Measurements from ENCODE around the gene SH3BGR.
"Not testable (repeated sequence)": the region's sequence is repeated elsewhere in the genome, so short reads cannot be mapped to it uniquely, and the experiment has no call there.

Gene SH3BGR

GRCh38 chr21:39515684-39516472, 64.1 kb downstream of the SH3BGR start:
- DNase-seq (ENCODE audit: low read depth in 2 of 2): no peak

- DNase-seq (ENCODE audit: low read depth in 2 of 2): peak; percentile 6 to 27
Measured at GRCh38 chr21:39518055-39518846, 66.5 kb downstream of the SH3BGR start.

DNA sequence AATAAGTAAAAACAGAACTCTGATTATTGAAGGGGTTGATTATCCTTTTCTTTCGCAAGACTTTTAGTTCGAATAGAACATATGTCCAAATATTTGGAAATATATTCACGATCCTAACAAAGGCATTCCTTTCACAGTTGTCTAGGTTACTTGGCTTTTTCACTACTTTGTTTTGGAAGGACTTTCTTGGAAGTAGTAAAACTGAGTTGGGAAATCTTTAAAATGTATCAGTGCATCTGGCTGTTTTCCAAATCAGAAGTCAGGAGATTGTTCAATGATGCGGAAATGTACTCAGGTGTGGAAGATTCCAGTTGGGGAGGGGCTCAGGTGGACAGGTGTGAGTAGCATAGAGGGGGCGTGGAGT, 67.1 kb downstream of the SH3BGR start:
- no peak for DNase-seq (ENCODE audit: low read depth in 2 of 2)

GRCh38 chr21:39519835-39520234, 68.1 kb downstream of the SH3BGR start:
- no peak for DNase-seq (ENCODE audit: low read depth in 2 of 2)

- no peak for DNase-seq (ENCODE audit: low read depth in 2 of 2)
Measured at GRCh38 chr21:39523399-39523798, 71.6 kb downstream of the SH3BGR start.

GRCh38 chr21:39523915-39524314, 72.1 kb downstream of the SH3BGR start:
- DNase-seq (ENCODE audit: low read depth in 2 of 2): no peak

DNA sequence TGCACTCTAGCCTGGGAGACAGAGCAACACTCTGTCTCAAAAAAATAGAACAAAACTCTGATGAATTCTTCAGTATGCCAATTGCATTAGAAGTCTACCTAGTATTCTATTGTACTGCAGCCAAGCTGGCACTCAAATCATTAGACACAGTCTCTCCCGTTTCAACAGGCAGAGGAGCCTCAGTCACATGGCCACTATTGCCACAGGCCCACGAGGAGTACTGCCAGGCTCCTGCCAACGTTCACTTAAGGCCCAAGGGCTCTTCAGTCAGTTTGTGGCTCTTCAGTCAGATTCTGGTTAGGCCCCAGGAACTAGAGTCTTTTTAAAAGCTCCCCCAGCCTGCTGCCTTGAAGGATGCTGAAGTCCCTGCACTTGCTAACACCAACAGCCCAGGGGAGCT, 73.4 kb downstream of the SH3BGR start:
- DNase-seq (ENCODE audit: low read depth in 2 of 2): no peak

DNA sequence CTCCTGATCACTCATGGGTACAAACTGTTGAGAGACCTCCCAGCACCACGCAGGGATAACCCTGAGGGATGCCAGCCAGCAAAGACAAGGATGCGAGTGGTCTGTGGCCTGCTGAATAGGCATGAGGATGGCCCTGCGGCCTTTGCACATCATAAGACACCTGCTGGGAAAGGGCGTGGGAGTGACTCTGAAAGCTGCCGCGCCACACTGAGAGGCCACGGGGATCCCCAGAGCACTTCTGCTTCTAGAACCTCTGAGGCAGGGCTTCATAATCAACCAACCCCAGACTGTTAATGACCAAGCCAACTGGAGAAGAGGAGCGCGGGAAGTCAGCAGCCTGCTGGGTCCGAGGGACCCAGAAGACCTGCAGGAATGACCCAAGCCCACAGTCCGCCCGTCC, 73.8 kb downstream of the SH3BGR start:
- no peak for DNase-seq (ENCODE audit: low read depth in 2 of 2)

DNA sequence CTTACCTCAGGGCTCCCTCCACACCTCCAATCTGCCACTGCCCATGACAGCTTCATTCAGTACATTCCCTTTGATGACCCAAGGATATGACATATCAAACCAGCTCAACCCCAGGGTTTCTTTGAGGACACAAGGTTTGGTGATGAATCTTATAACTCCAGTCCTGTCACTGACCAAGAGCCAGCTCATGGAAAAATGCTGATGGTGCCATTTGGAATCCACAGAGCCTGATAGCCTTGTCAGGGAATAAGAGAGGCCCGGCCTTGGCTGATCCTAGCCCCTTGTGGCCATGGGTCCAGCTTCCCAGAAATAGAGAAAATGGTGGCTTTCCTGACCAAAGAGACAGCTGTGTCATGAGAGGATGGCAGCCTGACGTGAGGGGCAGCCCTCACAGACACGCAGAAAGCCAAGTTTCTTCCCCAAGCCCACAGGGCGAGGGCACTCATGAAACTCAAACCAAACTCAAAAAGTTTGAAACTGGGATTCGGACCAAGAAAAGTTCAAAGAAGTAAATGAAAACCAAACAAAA, 75.4 kb downstream of the SH3BGR start:
- no peak for DNase-seq (ENCODE audit: low read depth in 2 of 2)

- DNase-seq (ENCODE audit: low read depth in 2 of 2): no peak
Measured at GRCh38 chr21:39527664-39528381, 76.1 kb downstream of the SH3BGR start.

DNA sequence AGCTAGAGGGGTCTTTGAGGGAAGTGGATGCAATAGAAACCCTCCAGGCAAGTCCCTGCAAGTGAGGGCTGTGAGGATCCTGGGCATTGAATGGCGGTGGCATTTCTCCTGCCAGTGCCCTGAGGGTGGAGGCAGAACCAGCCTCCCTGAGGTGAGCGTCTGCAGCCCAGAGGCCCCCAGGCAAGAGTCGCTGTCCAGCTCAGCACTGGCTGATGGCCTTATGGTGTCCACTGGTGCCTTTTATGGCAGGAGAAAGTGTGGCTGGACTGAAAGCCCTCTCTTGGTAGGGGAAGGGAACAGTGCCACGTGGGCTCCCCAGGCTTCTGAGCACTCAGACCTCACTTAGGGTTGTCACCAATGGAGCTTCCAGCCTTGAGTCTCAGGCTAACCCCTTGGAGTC, 77.3 kb downstream of the SH3BGR start:
- DNase-seq (ENCODE audit: low read depth in 2 of 2): no peak

DNA sequence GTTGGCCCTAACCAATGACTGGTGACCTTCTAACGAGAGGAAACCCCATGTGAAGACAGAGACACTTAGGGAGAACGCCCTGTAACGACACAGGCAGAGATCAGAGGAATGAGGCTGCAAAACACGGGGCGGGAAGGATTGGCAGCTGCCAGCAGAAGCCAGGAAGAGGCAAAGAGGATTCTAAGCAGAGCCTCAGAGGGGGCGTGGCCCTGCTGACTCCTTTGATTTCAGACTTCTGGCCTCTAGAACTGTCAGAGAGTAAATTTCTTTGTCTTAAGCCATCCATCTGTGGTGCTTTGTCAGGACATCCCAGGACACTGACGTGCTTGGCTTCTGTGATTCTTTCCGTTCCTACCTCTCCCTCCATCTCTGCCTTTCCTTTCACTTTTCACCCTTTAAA, 79.3 kb downstream of the SH3BGR start:
- DNase-seq (ENCODE audit: low read depth in 2 of 2): no peak

GRCh38 chr21:39531840-39532239, 80.1 kb downstream of the SH3BGR start:
- no peak for DNase-seq (ENCODE audit: low read depth in 2 of 2)

DNA sequence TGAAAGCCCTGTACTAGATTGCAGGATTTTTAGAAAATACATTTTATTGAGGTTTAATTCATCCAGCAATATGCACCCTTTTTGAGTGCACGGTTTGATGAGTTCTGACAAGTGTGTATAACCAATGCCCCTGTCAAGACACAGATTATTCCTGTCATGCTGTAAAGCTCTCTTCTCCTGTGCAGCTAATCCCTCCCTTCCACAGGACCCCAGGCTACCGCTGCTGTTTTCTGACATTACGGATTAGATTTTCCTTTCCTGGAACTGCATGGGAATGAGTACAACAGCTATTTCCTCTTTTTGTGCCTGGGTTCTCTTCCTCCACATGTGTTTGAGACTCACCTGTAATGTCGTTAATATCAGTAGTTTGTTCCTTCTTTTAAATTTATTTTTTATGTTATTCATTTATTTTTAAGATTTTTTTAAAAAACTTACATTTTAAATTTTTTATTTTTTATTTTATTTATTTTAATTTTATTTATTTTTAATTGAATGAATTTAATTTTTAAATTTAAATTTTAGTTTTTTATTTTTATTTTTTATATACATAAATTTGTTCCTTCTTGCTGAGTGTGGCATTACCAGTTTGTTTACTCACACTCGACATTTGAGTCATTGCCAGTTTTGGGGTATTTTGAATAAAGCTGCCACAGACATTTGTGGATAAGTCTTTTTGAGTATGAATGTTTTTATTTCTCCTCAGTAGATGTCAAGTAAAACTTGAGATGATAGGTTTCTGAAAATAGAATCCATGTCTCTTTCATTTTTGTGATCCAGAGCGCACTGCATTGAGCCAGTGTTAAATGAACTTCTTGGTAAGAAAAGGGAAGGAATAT, 82.0 kb downstream of the SH3BGR start:
- no peak for DNase-seq (ENCODE audit: low read depth in 2 of 2)

DNA sequence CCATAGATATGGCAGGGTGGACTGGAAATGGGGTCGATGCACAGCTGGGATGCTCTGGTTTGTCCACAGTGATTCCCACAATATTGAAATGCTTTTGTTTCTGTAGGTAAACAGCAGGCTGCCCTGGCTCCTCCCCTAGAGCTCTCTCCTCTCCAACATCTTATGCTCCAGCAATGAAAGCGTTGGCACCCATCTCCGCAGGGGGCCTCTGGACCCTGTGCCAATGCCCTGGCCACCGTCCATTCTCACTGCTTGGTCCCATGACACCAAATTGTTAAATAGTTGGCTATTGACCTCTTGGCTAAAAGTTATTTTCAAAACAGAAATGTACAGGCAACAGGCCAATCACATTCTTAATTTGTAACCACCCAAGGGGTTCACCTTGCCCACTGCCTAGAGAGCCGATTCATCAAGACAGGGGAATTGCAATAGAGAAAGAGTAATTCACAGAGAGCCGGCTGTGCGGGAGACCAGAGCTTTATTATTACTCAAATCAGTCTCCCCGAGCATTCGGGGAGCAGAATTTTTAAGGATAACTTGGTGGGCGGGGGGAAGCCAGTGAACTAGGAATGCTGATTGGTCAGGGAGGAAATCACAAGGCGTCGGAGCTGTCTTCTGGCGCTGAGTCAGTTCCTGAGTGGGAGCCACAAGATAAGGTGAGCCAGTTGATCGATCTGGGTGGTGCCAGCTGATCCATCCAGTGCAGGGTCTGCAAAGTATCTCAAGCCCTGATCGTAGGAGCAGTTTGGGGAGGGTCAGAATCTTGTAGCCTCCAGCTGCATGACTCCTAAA, 84.1 kb downstream of the SH3BGR start:
- no peak for DNase-seq (ENCODE audit: low read depth in 2 of 2)

- DNase-seq (ENCODE audit: low read depth in 2 of 2): no peak
Measured at GRCh38 chr21:39536835-39537234, 85.1 kb downstream of the SH3BGR start.

DNA sequence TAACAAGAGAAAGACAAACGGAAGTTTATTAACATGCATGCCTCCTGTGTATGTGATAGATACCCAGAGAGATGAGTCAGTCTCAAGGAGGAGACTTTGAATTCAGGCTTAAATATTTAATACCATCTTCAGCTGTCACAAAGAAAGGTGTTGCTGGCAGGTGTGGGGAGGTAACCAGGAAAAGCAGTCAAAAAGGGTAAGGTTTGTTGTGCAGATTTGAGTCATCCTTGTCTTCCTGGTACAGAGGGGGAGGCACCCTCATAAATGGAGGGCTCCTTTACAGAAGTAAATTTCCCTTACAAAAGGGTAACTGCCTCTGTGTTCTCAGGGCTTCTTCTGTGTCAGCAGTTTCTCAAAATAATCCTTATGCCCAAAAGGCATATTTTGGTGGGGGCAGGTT, 85.8 kb downstream of the SH3BGR start:
- DNase-seq (ENCODE audit: low read depth in 2 of 2): no peak

- no peak for DNase-seq (ENCODE audit: low read depth in 2 of 2)
Measured at GRCh38 chr21:39538453-39539042, 86.8 kb downstream of the SH3BGR start.

- DNase-seq (ENCODE audit: low read depth in 2 of 2): not testable (repeated sequence)
Measured at GRCh38 chr21:39540367-39540766, 88.6 kb downstream of the SH3BGR start.

GRCh38 chr21:39542736-39543135, 91.0 kb downstream of the SH3BGR start:
- DNase-seq (ENCODE audit: low read depth in 2 of 2): no peak
